HepG2 (cell line): ENCODE results near the gene USP24. TPM values are rescaled to one million over a fixed set of nuclear protein-coding genes. Genes with fewer than 3 reads are reported as not detected.

Experiments used
- EP300 ChIP-seq, 3 experiments: sonication (generic) in 1 of 3; formaldehyde crosslinking in 1 of 3; IDR thresholded peaks; 2 replicates each; pipeline versions ENCODE4 v1.5.1 to v1.6.1; 2011 to 2020; ENCODE audit warnings: low read depth in 2 of 3, low read length in 2 of 3, borderline replicate concordance in 1 of 3, improper control_type of control experiment in 1 of 3, mild to moderate bottlenecking in 1 of 3, missing genetic modification reagents in 1 of 3, moderate library complexity in 1 of 3
- FOXA1 ChIP-seq, 2 experiments: fragments of 450-650 bp in 1 of 2; sonication (generic) in 1 of 2; formaldehyde crosslinking in 1 of 2; IDR thresholded peaks; 2 replicates each; pipeline versions ENCODE4 v1.4.0 to v1.6.1; 2016 to 2020; ENCODE audit warnings: missing genetic modification reagents in 1 of 2
- FOXK1 ChIP-seq: sonication (generic); formaldehyde crosslinking; IDR thresholded peaks from 2 replicates; pipeline ENCODE4 v1.4.0; 2020; ENCODE audit warnings: low read depth, missing genetic modification reagents, borderline replicate concordance
- GFI1 ChIP-seq: sonication (generic); formaldehyde crosslinking; IDR thresholded peaks from 2 replicates; pipeline ENCODE4 v1.5.0; 2020; ENCODE audit warnings: missing genetic modification reagents, mild to moderate bottlenecking, borderline replicate concordance
- TBX3 ChIP-seq: fragments of 450-650 bp; IDR thresholded peaks from 2 replicates; pipeline ENCODE4 v1.6.1; 2017; ENCODE audit warnings: antibody characterized with exemption, mild to moderate bottlenecking, inconsistent platforms, borderline replicate concordance
- ZMYM4 ChIP-seq: sonication (generic); formaldehyde crosslinking; IDR thresholded peaks from 2 replicates; pipeline ENCODE4 v1.8.1; 2023; ENCODE audit warnings: mild to moderate bottlenecking, missing genetic modification reagents
- ZNF12 ChIP-seq: sonication (generic); formaldehyde crosslinking; IDR thresholded peaks from 2 replicates; pipeline ENCODE4 v1.5.0; 2020; ENCODE audit warnings: missing genetic modification reagents
- ZNF644 ChIP-seq: IDR thresholded peaks from 2 replicates; pipeline ENCODE4 v1.6.1; 2016; ENCODE audit warnings: low read depth
- polyA plus RNA-seq, 8 experiments: library from polyadenylated mRNA; depleted of rRNA in 3 of 8; stranded (reverse) in 7 of 8; unstranded in 1 of 8; fragments of >200 nt; fragmentation: Illumina TruSeq in 4 of 8; extraction: Trizol in 4 of 8; gene quantifications; 2 replicates each; pipeline versions ENCODE4 v1.2.1 to v1.2.3, GENCODE V29; 2011 to 2016; ENCODE audit warnings: low read depth in 4 of 8, missing spikeins in 1 of 8, mixed read lengths in 1 of 8; ENCODE audit not compliant: insufficient read depth in 1 of 8
- total RNA-seq, 5 experiments: library from RNA; depleted of rRNA; stranded (reverse); fragments of >200 nt; fragmentation: Illumina TruSeq; extraction: Trizol; gene quantifications; 2 replicates each; pipeline ENCODE4 v1.2.3, GENCODE V29; 2016; ENCODE audit warnings: low read depth in 1 of 5
- TF ChIP-seq, protein P1 (sequence below): sonication (generic); formaldehyde crosslinking; IDR thresholded peaks from 2 replicates; pipeline ENCODE4 v1.5.1; 2020; ENCODE audit warnings: mild to moderate bottlenecking, missing genetic modification reagents, borderline replicate concordance
- TF ChIP-seq, protein P2 (sequence below): sonication (generic); formaldehyde crosslinking; IDR thresholded peaks from 2 replicates; pipeline ENCODE4 v1.5.0; 2020; ENCODE audit warnings: mild to moderate bottlenecking, missing genetic modification reagents
- TF ChIP-seq, protein P3 (sequence below): sonication (generic); formaldehyde crosslinking; IDR thresholded peaks from 2 replicates; pipeline ENCODE4 v1.5.0; 2020; ENCODE audit warnings: missing genetic modification reagents
- TF ChIP-seq, protein P4 (sequence below): sonication (generic); formaldehyde crosslinking; IDR thresholded peaks from 2 replicates; pipeline ENCODE4 v1.8.0; 2023; ENCODE audit warnings: mild to moderate bottlenecking, missing genetic modification reagents

USP24 gene
- total and polyA plus RNA-seq, 2 of the 13 experiments (the other 11 are each of a cell fraction or from before 2014, with no cell fraction given): 18.8 to 47.6 TPM

DNA sequence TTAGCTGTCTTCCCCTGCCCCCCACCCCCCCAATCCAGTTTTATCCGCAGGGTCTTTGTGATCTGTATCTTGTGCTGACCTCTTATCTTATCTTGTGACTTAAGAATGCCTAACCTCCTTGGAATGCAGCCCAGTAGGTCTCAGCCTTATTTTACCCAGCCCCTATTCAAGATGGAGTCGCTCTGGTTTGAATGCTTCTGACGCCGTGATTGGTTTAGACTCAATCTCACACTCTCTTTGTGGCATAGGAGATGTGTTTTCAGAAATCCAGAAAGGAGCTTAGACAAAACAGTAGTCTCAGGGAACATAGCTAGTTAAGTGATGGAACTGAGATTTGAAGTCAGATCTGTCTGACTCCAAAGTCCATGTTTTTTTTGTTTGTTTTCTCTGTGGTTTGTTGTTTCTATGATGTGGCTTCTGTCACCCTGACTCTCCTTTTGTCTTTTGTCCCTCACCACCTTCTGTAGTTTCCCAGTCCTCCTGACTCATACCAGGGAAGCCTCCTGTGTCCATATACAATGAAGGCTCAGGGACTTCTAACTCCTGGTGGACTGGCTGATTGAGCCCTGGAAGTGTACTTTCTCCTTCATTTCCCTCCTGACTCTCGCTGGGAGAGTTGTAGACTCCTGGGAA, 18.1 kb upstream of the USP24 start (continued):
- TF ChIP-seq, protein P1, sequence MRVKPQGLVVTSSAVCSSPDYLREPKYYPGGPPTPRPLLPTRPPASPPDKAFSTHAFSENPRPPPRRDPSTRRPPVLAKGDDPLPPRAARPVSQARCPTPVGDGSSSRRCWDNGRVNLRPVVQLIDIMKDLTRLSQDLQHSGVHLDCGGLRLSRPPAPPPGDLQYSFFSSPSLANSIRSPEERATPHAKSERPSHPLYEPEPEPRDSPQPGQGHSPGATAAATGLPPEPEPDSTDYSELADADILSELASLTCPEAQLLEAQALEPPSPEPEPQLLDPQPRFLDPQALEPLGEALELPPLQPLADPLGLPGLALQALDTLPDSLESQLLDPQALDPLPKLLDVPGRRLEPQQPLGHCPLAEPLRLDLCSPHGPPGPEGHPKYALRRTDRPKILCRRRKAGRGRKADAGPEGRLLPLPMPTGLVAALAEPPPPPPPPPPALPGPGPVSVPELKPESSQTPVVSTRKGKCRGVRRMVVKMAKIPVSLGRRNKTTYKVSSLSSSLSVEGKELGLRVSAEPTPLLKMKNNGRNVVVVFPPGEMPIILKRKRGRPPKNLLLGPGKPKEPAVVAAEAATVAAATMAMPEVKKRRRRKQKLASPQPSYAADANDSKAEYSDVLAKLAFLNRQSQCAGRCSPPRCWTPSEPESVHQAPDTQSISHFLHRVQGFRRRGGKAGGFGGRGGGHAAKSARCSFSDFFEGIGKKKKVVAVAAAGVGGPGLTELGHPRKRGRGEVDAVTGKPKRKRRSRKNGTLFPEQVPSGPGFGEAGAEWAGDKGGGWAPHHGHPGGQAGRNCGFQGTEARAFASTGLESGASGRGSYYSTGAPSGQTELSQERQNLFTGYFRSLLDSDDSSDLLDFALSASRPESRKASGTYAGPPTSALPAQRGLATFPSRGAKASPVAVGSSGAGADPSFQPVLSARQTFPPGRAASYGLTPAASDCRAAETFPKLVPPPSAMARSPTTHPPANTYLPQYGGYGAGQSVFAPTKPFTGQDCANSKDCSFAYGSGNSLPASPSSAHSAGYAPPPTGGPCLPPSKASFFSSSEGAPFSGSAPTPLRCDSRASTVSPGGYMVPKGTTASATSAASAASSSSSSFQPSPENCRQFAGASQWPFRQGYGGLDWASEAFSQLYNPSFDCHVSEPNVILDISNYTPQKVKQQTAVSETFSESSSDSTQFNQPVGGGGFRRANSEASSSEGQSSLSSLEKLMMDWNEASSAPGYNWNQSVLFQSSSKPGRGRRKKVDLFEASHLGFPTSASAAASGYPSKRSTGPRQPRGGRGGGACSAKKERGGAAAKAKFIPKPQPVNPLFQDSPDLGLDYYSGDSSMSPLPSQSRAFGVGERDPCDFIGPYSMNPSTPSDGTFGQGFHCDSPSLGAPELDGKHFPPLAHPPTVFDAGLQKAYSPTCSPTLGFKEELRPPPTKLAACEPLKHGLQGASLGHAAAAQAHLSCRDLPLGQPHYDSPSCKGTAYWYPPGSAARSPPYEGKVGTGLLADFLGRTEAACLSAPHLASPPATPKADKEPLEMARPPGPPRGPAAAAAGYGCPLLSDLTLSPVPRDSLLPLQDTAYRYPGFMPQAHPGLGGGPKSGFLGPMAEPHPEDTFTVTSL: peak; percentile 23; the same call in 1 of the 2 replicates
- TF ChIP-seq EP300 (IDR thresholded peaks at IDR 0.05; ENCODE audit: low read depth in 2 of 2, low read length in 2 of 2) (peak; percentile 29 to 51; a peak in 1 of 4 replicates), EP300 (CRISPR knock-in tag; IDR thresholded peaks at IDR 0.05; ENCODE audit: borderline replicate concordance) (no peak), ZMYM4 (peak; percentile 49; the same call in 1 of the 2 replicates), FOXK1 (peak; percentile 55; the same call in 1 of the 2 replicates), FOXA1 (IDR thresholded peaks at IDR 0.05) (0 out of 2 replicates have a peak, but pooled peaks have one; percentile 26), FOXA1 (CRISPR knock-in tag; IDR thresholded peaks at IDR 0.05) (no peak), ZNF12 (0 out of 2 replicates have a peak, but pooled peaks have one; percentile 25), ZNF644 (CRISPR knock-in tag) (peak; percentile 64; the same call in 1 of the 2 replicates), GFI1 (peak; percentile 85; the same call in 1 of the 2 replicates), TBX3 (peak; percentile 63; the same call in 1 of the 2 replicates)
- TF ChIP-seq, protein P2, sequence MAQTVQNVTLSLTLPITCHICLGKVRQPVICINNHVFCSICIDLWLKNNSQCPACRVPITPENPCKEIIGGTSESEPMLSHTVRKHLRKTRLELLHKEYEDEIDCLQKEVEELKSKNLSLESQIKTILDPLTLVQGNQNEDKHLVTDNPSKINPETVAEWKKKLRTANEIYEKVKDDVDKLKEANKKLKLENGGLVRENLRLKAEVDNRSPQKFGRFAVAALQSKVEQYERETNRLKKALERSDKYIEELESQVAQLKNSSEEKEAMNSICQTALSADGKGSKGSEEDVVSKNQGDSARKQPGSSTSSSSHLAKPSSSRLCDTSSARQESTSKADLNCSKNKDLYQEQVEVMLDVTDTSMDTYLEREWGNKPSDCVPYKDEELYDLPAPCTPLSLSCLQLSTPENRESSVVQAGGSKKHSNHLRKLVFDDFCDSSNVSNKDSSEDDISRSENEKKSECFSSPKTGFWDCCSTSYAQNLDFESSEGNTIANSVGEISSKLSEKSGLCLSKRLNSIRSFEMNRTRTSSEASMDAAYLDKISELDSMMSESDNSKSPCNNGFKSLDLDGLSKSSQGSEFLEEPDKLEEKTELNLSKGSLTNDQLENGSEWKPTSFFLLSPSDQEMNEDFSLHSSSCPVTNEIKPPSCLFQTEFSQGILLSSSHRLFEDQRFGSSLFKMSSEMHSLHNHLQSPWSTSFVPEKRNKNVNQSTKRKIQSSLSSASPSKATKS: no peak
- TF ChIP-seq, protein P3, sequence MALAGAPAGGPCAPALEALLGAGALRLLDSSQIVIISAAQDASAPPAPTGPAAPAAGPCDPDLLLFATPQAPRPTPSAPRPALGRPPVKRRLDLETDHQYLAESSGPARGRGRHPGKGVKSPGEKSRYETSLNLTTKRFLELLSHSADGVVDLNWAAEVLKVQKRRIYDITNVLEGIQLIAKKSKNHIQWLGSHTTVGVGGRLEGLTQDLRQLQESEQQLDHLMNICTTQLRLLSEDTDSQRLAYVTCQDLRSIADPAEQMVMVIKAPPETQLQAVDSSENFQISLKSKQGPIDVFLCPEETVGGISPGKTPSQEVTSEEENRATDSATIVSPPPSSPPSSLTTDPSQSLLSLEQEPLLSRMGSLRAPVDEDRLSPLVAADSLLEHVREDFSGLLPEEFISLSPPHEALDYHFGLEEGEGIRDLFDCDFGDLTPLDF (CRISPR knock-in tag): no peak
- TF ChIP-seq, protein P4, sequence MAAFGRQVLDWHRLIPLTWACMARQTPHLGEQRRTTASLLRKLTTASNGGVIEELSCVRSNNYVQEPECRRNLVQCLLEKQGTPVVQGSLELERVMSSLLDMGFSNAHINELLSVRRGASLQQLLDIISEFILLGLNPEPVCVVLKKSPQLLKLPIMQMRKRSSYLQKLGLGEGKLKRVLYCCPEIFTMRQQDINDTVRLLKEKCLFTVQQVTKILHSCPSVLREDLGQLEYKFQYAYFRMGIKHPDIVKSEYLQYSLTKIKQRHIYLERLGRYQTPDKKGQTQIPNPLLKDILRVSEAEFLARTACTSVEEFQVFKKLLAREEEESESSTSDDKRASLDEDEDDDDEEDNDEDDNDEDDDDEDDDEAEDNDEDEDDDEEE (CRISPR knock-in tag): no peak
- TF ChIP-seq, all 625 proteins: peak for 38
